Stomach smooth muscle (tissue), 2 donors: ENCODE data around the gene RECK.
"Not testable (repeated sequence)": the region's sequence is repeated elsewhere in the genome, so short reads cannot be mapped to it uniquely, and the experiment has no call there.

Experiments used
- H3K27ac ChIP-seq: one replicate; pipeline ENCODE4 v1.7.0; 2013; ENCODE audit warnings: mild to moderate bottlenecking, low read length, inconsistent platforms
- H3K27me3 ChIP-seq, 2 donors: one replicate each; pipeline ENCODE4 v1.7.0; 2013; ENCODE audit warnings: low read length in 2 of 2; ENCODE audit not compliant: insufficient read depth in 2 of 2, control insufficient read depth in 1 of 2
- H3K36me3 ChIP-seq, 2 donors: one replicate each; pipeline ENCODE4 v1.7.0; 2013; ENCODE audit warnings: low read length in 2 of 2; ENCODE audit not compliant: control insufficient read depth in 2 of 2, insufficient read depth in 2 of 2
- H3K4me1 ChIP-seq: one replicate; pipeline ENCODE4 v1.7.0; 2013; ENCODE audit warnings: low read length; ENCODE audit not compliant: control insufficient read depth, insufficient read depth
- H3K4me3 ChIP-seq, 2 donors: one replicate each; pipeline ENCODE4 v1.7.0; 2013; ENCODE audit warnings: low read length in 2 of 2
- H3K9ac ChIP-seq, 2 donors: one replicate each; pipeline ENCODE4 v1.7.0; 2013; ENCODE audit warnings: low read length in 2 of 2, mild to moderate bottlenecking in 1 of 2
- H3K9me3 ChIP-seq, 2 donors: one replicate each; pipeline ENCODE4 v1.7.0; 2013; ENCODE audit warnings: low read length in 2 of 2; ENCODE audit not compliant: control insufficient read depth in 2 of 2
- donor health status: healthy.
- donor health status: Pancreatic carcinoma.

RECK gene

GRCh38 chr9:36127652-36128244, 91.0 kb downstream of the RECK start:
- Histone ChIP-seq H3K4me1 (no peaks in the 10 kb centered on the region), H3K36me3 (peaks cover 0 to 2% of the 10 kb centered on the region in 2 donors), H3K4me3 (no peak overlapping the region), H3K27me3 (no peaks in the 10 kb centered on the region), H3K27ac (no peak overlapping the region), H3K9me3 (no peaks in the 10 kb centered on the region), H3K9ac (no peak overlapping the region)

- Histone ChIP-seq H3K27ac (no peak overlapping the region), H3K27me3 (no peaks in the 10 kb centered on the region), H3K4me3 (no peak overlapping the region), H3K9ac (no peak overlapping the region), H3K4me1 (no peaks in the 10 kb centered on the region), H3K36me3 (no peaks in the 10 kb centered on the region), H3K9me3 (no peaks in the 10 kb centered on the region)
Observed at GRCh38 chr9:36128349-36128748, 91.6 kb downstream of the RECK start.

GRCh38 chr9:36129139-36129538, 92.4 kb downstream of the RECK start:
- H3K27ac ChIP-seq = no peak overlapping the region

GRCh38 chr9:36131666-36132065, 95.0 kb downstream of the RECK start:
- H3K4me3 ChIP-seq, H3K27ac ChIP-seq, H3K4me1 ChIP-seq, H3K27me3 ChIP-seq, H3K9me3 ChIP-seq, H3K9ac ChIP-seq, H3K36me3 ChIP-seq: not testable (repeated sequence)

More at GRCh38 chr9:36129139-36129538, 92.4 kb downstream of the RECK start:
- Histone ChIP-seq H3K9me3 (no peaks in the 10 kb centered on the region), H3K4me3 (no peak overlapping the region), H3K9ac (no peak overlapping the region), H3K36me3 (no peaks in the 10 kb centered on the region), H3K27me3 (no peaks in the 10 kb centered on the region), H3K4me1 (no peaks in the 10 kb centered on the region)

GRCh38 chr9:36132086-36132485, 95.4 kb downstream of the RECK start:
- Histone ChIP-seq H3K9ac (no peak overlapping the region), H3K4me1 (peaks cover 7% of the 10 kb centered on the region), H3K9me3 (no peaks in the 10 kb centered on the region), H3K27ac (no peak overlapping the region), H3K27me3 (no peaks in the 10 kb centered on the region), H3K4me3 (no peak overlapping the region), H3K36me3 (no peaks in the 10 kb centered on the region)

GRCh38 chr9:36134761-36135505, 98.2 kb downstream of the RECK start:
- Histone ChIP-seq H3K9me3 (no peaks in the 10 kb centered on the region), H3K27ac (no peak overlapping the region), H3K4me3 (no peak overlapping the region)

GRCh38 chr9:36135741-36136271, 99.1 kb downstream of the RECK start:
- Histone ChIP-seq H3K27me3 (no peaks in the 10 kb centered on the region), H3K4me3 (peak overlapping the region; percentile 83 to 95), H3K36me3 (no peaks in the 10 kb centered on the region), H3K27ac (no peak overlapping the region), H3K9ac (peak overlapping the region in 1 of 2 donors; percentile 86), H3K9me3 (no peaks in the 10 kb centered on the region), H3K4me1 (peaks cover 41% of the 10 kb centered on the region)

More at GRCh38 chr9:36134761-36135505, 98.2 kb downstream of the RECK start:
- H3K4me1 ChIP-seq = peaks cover 32% of the 10 kb centered on the region
- H3K9ac ChIP-seq = no peak overlapping the region
- no peaks in the 10 kb centered on the region for H3K27me3 ChIP-seq
- H3K36me3 ChIP-seq = no peaks in the 10 kb centered on the region

- peaks cover 47% of the 10 kb centered on the region for H3K4me1 ChIP-seq
- H3K27ac ChIP-seq = peak within 1 kb of the TSS; percentile 62
Observed at GRCh38 chr9:36136272-36136893, 99.7 kb downstream of the RECK start, which contains the start of gene GLIPR2. Gene GLIPR2 (plus strand): TSS chr9:36136733. CDS start chr9:36136779, 46 bp downstream.

GRCh38 chr9:36136894-36137391, 100.2 kb downstream of the RECK start:
- Histone ChIP-seq H3K9me3 (no peaks in the 10 kb centered on the region), H3K36me3 (no peaks in the 10 kb centered on the region), H3K27me3 (no peaks in the 10 kb centered on the region), H3K4me3 (peak overlapping the region; percentile 83 to 95), H3K9ac (peak overlapping the region; percentile 84 to 86), H3K4me1 (peaks cover 52% of the 10 kb centered on the region), H3K27ac (peak overlapping the region; percentile 62)

More at GRCh38 chr9:36136272-36136893, 99.7 kb downstream of the RECK start, which contains the start of gene GLIPR2:
- peak within 1 kb of the TSS; percentile 84 to 86 for H3K9ac ChIP-seq
- no peaks in the 10 kb centered on the region for H3K9me3 ChIP-seq
- H3K27me3 ChIP-seq = no peaks in the 10 kb centered on the region
- H3K4me3 ChIP-seq = peak within 1 kb of the TSS; percentile 83 to 95
- no peaks in the 10 kb centered on the region for H3K36me3 ChIP-seq

- Histone ChIP-seq H3K36me3 (no peaks in the 10 kb centered on the region), H3K4me1 (peaks cover 58% of the 10 kb centered on the region), H3K27ac (peak overlapping the region; percentile 62), H3K9ac (peak overlapping the region; percentile 84 to 86), H3K4me3 (peak overlapping the region; percentile 83 to 95), H3K9me3 (no peaks in the 10 kb centered on the region), H3K27me3 (no peaks in the 10 kb centered on the region)
Observed at GRCh38 chr9:36137392-36138004, 100.8 kb downstream of the RECK start.
